GM12878 (cell line): ENCODE measurements around the gene BICRA. TPM values are rescaled to one million over a fixed set of nuclear protein-coding genes. Genes with fewer than 3 reads are reported as not detected.

Source experiments
- BCLAF1 ChIP-seq: fragments of 450-650 bp; IDR thresholded peaks from 2 replicates; pipeline ENCODE4 v1.6.1; 2017; ENCODE audit warnings: antibody characterized with exemption, mild to moderate bottlenecking, moderate library complexity
- RBBP5 ChIP-seq: fragments of 200-600 bp; sonication (generic); conservative IDR thresholded peaks from 2 replicates; pipeline ENCODE4 v1.6.1; 2016
- REST ChIP-seq: IDR thresholded peaks from 2 replicates; pipeline ENCODE4 v1.6.1; 2012; ENCODE audit warnings: mild to moderate bottlenecking, low read depth, low read length
- polyA plus RNA-seq, 11 experiments: library from polyadenylated mRNA; depleted of rRNA in 4 of 11; unstranded in 6 of 11; stranded (reverse) in 5 of 11; fragments of >200 nt; fragmentation: Nextera tagmentation in 4 of 11; fragmentation: Illumina TruSeq in 1 of 11; extraction: Ambion mirVana in 4 of 11; extraction: Trizol in 1 of 11; gene quantifications; 1 replicate in 1 of 11; 2 replicates in 10 of 11; pipeline versions ENCODE4 v1.2.1 to v1.2.3, GENCODE V29; 2011 to 2016; ENCODE audit warnings: inconsistent platforms in 2 of 11, missing spikeins in 2 of 11, low read depth in 1 of 11
- total RNA-seq, 4 experiments: library from RNA; depleted of rRNA in 3 of 4; stranded (reverse); fragments of >200 nt in 3 of 4; fragmentation: Illumina TruSeq in 1 of 4; extraction: Trizol in 1 of 4; gene quantifications; 2 replicates each; pipeline versions ENCODE4 v1.2.1 to v1.2.3, GENCODE V29; 2013 to 2021
- TF ChIP-seq, protein P1 (sequence below): fragments of 450-650 bp; formaldehyde crosslinking; IDR thresholded peaks from 2 replicates; pipeline ENCODE4 v1.4.0; 2022; ENCODE audit warnings: mild to moderate bottlenecking, moderate library complexity

Gene BICRA
- total and polyA plus RNA-seq, 10 of the 15 experiments (the other 5 are each of a cell fraction or from before 2014, with no cell fraction given) = 0.11 to 15.3 (median 1.3) TPM

GRCh38 chr19:47719047-47719859 is 110.3 kb downstream of the BICRA start (continued):
- TF ChIP-seq, protein P1, sequence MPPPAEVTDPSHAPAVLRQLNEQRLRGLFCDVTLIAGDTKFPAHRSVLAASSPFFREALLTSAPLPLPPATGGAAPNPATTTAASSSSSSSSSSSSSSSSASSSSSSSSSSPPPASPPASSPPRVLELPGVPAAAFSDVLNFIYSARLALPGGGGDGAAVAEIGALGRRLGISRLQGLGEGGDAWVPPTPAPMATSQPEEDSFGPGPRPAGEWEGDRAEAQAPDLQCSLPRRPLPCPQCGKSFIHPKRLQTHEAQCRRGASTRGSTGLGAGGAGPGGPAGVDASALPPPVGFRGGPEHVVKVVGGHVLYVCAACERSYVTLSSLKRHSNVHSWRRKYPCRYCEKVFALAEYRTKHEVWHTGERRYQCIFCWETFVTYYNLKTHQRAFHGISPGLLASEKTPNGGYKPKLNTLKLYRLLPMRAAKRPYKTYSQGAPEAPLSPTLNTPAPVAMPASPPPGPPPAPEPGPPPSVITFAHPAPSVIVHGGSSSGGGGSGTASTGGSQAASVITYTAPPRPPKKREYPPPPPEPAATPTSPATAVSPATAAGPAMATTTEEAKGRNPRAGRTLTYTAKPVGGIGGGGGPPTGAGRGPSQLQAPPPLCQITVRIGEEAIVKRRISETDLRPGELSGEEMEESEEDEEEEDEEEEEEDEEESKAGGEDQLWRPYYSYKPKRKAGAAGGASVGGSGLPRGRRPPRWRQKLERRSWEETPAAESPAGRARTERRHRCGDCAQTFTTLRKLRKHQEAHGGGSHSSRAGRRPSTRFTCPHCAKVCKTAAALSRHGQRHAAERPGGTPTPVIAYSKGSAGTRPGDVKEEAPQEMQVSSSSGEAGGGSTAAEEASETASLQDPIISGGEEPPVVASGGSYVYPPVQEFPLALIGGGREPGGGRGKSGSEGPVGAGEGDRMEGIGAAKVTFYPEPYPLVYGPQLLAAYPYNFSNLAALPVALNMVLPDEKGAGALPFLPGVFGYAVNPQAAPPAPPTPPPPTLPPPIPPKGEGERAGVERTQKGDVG (CRISPR knock-in tag) = no peak
- TF ChIP-seq RBBP5 (no peak), REST (no peak), BCLAF1 (no peak)
- TF ChIP-seq, all 136 proteins: peak for 0
